Measurements from ENCODE around the gene NAA10. TPM values are rescaled to one million over a fixed set of nuclear protein-coding genes. Genes with fewer than 3 reads are reported as not detected.

Gene NAA10
- polyA plus RNA-seq, 4 donors: 50.5 to 80.7 (median 76.8) TPM

DNA sequence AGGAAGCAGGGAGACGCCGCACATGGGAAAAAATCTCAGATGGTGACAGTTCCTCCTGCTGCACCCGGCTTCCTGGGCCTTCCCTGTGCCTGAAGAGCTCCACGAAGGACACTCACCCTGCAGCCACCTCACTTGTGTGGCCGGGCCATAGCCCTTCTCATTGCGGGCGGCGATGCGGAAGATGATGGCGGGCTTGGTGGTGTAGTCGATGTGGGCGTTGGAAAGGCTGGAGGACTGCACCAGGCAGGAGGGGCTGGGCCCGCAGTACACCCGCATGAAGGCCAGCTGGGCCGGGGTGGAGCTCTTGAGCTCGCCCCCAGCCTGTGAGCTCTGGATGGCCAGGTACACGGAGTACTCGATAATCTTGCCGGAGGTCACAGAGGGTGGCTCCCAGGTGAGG, 15.3 kb upstream of the NAA10 start:
- no peak for DNase-seq (ENCODE audit: low read depth in 4 of 4, low spot score in 2 of 4)

DNA sequence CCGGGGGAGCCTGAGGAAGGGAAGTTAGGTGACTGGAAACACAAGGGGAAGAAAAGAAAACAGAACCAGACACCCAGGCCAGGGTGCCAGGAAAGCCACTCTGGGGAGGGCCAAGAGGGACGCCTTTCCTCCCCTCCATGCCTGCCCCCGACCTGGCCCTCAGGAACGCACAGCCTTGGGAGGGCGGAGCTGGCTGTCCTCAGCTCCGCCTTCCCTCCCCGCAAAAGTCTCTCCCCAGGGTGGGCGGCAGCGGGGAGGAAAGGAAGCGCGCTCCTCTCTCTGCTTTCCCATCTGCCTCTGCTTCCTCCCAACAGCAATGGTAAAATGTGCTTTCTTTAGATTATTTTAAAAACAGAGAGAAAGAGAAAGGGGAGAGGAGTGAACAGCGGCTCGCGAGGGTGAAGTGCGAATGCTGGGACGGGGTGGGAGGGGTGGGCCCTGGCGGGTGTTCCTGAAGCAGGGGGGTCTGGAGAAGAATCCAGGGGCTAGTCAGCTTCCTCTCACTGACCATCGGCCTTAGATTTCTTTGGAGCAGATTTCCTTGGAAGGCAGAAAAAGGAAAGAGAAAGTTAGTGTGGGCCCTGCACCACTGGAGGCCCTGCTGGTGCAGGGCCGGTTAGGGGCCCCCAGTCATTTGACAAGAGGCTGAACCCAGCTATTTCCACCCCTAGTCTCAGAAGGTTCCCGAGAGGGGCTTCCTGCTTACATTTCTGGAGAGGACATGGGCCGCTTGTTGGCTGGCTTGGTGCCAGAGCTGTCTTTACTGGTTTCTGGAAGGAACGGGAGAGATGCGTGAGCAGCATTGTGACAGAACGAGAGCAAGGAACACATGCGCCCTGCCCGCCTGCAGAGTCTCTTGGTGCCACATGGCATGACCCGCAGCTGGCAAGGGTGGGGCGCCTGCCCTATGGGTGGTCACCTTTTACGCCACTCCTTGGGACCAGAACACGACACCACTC, 14.3 kb upstream of the NAA10 start:
- DNase-seq (ENCODE audit: low read depth in 4 of 4, low spot score in 2 of 4): no peak

DNA sequence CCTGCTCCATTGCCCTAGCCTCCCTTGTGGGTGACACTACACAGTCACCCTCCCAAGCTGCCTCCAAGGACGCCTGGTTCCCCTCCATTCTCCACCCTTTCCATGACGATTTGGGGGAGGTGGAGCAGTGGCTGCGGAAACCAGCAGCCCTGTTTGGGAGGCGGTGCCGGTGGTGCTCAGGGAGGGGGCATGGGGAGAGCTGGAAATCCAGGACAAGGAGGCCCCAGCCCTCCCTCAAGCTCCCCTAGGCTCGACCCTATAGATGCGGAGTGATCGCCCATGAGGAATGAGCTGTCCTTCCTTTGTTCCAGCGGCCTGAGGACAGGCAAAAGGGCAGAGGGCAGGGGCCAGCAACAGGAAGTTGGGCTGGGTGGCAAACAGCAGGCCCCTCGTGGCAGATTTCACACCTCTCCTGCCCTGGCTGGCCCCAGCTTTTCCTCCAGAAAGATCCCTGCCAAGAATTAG, 13.2 kb upstream of the NAA10 start:
- DNase-seq (ENCODE audit: low read depth in 4 of 4, low spot score in 2 of 4): no peak

DNA sequence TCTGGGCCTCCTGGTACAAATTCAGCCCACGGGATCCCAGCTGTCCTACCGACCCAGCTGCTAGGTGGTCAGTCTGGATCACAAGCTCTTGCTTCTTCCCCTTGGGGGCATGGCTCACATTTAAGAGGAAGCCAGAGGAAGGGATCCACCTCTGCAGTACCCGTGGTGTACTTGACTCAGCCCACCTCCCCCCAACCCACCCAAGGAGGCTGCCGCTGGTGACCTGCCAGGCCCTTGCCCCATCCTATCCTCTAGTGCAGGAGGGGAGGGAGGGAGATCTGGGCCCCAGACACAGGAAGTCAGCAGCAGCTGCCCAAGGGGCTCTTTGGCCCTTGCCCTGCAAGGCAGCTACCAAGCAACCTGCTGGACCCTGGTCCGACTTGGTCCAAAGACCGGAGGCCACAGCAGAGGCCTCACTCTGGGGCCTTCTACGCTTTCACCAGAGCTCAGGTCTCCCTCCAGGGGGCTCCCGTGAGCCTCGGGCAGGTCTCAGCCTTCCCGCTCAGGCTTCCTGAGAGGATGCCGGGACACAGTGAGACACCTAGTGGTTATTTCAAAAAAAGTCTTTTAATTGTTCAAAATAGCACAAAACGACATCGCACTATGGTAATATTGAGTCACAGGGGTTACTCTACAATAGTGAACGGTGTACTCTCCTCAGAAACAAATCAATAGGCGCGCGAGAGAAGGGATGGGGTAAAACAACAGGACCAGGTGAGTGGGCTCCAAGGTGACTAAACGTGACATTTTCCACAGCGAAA, 12.4 kb upstream of the NAA10 start:
- DNase-seq (ENCODE audit: low read depth in 4 of 4, low spot score in 2 of 4): no peak

DNA sequence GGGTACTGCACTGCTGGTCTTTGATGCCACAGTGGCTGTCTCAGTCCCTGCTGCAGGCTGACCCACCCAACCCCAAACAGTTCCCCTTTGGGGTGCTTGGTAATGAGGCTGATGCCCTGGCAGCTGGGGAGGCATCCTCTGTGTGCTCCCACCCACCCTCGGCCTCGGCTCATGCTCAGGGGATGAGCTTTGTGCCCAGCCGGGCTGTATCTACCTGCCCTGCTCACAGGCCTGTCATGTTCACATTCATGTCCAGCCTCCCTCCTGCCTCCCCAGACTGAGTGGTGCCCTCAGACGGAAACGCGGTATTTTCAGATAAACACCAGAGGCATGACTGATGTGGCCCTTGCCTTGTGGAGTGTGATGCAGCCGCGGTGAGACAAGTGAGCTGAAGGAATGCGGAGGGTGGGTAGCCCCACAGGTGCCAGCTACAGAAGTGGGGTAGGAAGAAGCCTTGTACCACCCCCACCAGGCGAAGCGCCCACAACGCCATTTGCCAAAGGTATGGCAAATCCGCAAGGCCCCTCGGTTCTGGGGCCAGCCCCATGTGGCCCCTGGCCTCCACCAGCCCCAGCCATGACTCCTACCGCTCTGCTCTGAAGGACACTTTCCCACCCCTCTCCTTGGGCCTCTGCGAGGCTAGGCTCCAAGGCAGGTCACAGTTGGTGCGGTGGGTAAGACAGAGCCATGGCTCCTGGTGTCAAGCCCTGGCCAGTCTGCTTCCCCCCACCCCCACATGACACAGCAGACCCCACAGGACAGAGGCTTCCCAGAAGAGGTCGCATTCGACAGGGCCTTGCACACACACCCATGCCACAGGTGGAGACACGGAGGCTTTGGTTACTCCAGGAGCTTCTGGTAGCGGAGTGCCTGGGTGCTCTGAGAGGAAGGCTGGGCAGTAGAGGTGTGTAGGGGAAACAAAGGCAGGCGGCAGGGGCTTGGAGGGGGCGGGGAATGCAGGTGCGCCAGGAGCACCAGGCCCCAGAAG, 11.4 kb upstream of the NAA10 start:
- DNase-seq (ENCODE audit: low read depth in 4 of 4, low spot score in 2 of 4): no peak

DNA sequence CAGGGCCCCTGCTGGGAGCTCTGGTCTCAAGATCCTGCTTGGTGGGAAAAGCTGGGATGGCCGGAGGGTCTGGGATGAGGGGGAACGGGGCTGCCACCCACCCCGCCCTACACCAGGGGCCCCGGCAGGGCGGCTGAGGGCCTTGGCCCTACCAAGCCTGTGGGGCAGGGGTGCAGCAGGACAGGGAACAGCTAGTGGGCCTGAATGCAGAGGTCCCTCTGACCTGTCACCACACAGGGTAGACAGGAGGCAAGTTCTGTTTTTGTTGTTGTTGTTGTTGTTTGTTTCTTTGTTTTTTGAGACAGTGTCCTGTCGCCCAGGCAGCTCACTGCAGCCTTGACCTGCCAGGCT, 9.9 kb upstream of the NAA10 start:
- no peak for DNase-seq (ENCODE audit: low read depth in 4 of 4, low spot score in 2 of 4)

DNA sequence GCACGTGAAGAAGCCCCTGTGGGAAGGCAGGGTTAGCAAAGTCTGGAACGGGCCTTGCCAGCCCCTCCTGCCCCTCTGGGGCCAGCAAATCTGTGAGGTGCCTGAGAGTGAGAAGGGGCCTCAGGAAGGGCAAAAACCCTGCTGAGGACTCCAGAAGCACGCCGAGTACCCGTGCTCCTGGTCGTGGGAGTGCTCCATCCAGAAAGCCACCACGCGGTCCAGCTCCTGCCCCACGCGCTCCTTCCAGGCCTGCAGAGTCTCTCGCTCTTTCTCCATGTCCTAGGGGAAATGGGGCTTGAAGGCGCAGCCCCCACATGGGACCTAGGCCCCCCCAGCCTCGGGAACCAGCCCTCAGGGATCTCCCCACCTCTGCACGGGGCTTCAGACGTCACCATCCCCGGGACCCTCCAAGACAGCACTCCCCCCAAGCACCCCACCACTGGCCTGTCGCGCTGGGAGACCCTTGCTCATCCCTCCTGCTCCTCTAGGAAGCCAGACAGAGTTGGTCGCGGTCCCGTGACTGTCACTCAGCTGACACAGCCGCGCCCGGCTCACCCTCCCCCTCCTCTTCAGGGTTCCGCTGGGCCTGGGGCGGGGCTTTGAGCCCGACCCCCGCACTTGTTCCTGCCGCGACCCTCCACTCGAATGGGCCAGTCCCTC, 9.4 kb upstream of the NAA10 start, which contains the start of gene RENBP:
RENBP (minus strand) TSS at position 504 of the 660 bp plus-strand sequence; CDS start at position 471, 33 bp downstream.
- no peak for DNase-seq (ENCODE audit: low read depth in 4 of 4, low spot score in 2 of 4)

DNA sequence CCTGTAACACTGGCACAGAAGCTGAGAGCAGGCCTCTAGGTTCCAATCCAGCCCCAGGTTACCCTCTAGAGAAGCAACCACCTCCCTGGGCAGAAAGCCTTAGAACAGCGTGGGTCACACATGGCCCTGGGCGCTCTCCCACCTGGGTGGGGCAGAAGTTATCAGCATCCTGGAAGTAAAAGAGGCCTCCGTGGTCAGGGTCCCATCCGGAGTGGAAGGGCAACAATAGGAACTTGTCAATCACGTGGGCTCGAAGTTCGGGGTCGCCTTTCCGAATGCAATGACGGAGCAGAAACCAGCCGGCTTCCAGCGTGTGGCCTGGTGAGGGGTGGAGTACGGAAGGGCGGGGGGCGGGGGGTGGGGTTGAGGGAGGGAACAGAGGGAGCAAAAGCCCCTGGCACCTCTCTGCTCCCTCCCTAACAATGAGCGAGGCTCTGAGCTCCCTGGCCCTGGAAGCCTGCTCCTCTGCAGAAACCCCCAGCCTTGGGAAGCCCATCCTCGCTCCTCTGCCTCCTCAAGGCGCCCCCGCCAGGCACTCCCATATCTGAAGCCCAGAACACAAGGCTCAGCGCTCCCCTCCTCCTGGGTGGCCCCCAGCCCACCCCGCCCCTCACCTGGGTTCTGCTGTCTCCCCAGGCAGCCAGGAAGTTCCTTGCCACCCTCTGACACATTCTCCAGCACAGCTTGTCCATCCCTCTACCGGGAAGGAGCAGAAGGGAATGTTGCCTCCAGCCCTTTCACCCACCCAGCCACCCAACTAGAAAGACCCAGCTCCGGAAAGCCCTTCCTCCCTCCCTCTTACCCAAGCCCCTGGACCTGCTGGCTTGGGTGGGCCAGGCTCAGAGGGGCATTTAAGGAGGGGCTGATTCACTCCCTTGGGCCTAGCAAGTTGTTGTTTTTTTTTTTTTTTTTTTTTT, 6.8 kb upstream of the NAA10 start:
- DNase-seq (ENCODE audit: low read depth in 4 of 4, low spot score in 2 of 4): no peak

DNA sequence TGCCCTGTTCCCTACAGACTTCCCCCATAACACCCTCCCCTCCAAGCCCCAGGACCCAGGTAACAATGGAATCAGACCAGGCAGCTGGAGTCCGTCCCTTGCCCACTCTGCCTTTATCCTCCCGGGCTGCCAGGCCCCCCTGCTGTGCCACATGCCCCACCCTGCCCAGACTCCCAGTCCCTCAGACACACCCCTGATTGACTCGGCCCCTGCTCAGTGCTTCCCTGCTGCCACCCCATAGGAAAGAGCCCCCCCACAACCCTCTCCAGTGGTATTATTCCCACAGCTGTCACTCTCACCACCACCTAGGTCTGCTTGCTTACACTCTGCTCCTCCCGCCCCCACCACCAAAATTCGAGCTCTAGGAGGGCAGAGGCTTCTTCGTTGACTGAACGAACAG, 4.7 kb upstream of the NAA10 start:
- no peak for DNase-seq (ENCODE audit: low read depth in 4 of 4, low spot score in 2 of 4)

DNA sequence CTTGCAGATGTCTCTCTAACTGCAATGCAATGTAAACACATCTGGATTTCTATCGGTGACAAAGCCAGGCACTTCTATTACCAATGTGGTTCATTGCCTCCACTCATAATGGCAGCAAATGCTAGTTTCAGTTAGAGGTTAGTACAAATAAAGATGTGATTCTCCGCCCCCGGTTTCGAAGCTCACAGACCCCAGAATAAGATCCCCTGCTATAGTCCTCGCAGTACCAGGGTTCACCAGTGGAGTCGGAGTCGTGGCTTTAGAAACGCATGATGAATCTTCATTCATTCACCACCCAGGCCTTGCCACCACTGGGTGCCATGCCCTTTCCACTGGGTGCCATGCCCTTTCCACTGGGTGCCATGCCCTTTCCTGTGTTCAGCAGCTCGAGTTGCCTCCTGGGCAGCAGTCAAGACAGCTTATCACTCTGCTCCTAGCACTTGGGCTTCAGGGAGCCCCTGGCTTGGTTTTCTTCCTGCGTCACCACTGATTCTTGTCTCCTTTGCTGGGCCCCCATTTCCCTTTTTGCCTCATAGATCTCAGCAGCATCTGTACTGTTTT, 3.5 kb upstream of the NAA10 start:
- DNase-seq (ENCODE audit: low read depth in 4 of 4, low spot score in 2 of 4): no peak

DNA sequence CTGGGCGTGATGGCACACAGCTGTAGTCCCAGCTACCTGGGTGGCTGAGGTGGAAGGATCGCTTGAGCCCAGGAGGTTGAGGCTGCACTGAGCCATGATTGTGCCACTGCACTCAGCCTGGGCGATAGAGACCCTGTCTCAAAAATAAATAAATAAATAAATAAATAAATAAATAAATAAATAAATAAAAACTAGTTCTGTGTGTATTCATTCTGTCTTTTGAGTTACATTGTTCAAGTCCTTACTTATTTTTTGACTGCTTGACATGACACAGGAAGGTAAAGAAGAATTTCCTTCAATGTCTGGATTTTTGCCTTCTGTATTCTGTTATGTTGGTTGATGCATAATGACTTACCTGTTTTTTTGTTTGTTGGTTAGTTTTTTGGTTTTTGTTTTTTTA, 2.2 kb upstream of the NAA10 start:
- no peak for DNase-seq (ENCODE audit: low read depth in 4 of 4, low spot score in 2 of 4)

DNA sequence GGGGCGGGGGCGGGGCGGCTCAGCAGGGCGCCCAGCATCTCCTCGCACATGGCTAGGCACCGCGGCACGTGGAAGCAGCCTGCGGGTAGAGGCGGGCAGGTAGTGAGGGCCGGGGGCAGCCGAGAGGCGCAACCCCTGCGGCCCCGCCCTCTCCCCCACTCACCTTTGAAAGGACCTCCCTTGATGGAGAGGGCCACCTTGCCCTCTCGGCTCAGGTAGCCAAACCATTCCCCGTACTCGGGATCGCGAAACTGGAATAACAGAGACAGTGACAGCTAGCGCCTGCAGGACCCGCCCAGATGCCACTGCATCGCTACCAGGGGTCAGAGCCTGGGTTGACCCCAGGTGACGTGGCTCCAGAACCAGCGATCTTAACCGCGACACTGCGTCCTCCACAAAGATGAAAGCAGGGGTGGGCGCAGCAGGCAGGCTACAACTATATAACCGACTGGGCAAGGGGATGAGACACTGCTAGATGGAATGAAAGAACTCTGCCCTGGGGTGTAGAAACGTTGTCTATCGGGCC, 552 bp upstream of the NAA10 start:
- no peak for DNase-seq (ENCODE audit: low read depth in 4 of 4, low spot score in 2 of 4)

DNA sequence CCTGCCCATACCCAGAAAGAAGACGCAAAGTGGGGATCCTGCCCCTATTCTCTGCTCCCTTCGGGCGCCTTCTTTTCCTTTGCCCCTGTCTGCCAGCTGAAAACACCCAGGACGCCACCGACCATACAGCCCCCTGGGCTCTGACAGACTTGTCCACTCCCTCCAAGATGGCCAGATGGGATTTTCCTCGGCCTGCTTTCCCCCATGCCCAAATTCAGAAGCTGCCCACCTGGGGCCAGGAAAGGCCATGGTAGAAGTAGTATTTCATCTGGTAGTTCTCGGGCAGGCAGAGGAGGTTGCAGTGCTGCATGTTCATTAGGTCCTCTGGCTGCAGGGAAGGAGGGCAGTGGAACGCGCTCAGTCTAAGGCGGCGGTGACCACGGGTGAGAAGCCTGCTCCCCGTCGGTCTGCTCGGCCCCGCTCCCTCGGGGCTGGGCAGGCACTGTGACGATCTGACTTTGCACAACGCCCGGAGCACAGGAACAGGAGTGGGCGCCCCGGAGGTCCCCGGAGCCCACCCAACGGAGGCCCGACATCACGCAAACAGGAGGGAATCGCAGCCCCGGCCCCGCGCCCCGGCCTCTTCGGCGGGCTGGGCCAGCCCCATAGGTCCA, 582 bp downstream of the NAA10 start:
- DNase-seq (ENCODE audit: low read depth in 4 of 4, low spot score in 2 of 4): no peak

DNA sequence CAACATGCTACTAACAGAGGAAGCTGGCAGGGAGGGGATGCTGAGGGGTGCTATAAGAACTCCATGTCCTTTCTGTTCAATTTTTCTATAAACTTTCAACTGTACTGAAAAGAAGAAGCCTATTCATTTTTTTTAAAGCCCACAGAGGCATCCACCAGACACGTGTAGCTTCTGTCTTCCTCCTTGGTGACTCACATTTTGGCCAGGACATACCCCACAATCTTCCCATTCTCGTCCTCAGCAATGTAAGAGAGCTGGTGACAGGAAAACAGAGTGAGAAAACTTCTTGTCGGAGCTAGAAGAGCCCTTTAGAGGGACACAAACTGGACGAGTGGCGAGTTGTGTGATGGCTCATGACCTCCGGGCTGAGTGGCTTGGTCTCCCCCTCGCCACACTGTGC, 1.1 kb downstream of the NAA10 start:
- no peak for DNase-seq (ENCODE audit: low read depth in 4 of 4, low spot score in 2 of 4)

DNA sequence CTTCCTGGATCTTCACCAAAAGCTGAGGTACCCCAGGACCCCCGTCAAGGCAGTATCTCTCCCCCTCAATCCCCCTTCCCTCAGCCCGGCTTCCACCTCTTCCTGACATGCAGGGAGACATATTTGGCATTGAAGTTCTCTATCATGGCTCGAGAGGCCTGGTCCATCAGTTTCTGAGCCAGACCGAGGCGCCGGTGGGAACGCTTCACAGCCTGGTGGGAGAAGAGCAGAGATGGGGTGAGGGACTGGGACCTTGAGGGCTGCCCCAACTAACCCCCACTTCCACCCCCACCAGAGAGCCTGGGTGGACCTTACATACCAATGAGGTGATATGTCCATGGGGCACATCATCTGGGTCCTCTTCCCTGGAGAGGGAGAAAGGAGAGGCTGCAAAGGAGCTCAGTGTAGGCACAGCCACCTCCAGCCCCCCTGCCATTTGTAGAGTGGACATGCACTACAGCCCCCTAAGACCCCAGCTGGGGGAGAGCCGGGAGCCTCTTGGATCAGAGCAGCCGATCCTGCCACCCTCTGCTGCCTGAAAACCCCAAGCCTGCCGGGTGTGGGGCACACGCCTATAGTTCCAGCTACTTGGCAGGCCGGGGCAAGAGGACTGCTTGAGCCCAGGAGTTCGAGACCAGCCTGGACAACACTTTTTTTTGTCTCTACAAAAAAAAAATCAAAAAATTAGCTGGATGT, 2.5 kb downstream of the NAA10 start:
- no peak for DNase-seq (ENCODE audit: low read depth in 4 of 4, low spot score in 2 of 4)

DNA sequence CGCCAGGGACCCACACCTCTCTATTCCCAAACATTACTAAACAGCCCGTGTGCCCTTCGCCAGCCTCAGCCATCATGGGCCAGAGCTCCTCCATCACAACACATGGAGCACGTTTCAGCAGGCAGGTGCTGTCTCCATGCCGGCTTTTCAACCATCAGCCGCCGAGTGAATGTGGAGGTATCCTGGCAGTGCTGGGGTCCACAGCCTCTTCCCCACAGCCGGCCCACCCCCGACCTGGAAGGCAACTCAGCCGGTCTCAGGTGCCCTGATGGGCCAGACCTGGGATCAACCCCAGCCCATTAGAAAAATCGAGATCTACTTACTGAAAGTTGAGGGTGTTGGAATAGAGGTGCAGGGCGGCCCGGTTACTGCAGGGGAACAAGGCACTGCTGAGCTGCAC, 3.1 kb downstream of the NAA10 start:
- no peak for DNase-seq (ENCODE audit: low read depth in 4 of 4, low spot score in 2 of 4)

DNA sequence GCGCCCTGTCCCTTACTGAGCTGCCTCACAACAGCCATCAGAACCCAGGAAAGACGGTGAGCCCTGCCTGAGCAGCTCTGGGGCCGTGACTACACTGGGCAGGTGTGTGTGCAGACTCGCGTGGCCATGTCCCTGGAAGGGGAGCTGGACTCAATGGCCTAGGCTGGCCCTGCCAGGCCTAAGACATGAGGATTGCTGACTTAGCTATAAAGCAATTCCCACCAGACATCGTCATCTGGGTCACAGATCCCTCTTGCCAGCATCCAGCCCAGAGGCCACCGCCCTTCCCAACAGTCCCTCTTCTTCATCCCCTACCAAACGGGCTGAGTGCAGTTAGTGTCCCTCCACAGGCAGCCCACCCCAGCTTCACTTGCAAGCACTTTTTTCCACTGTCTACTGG, 3.7 kb downstream of the NAA10 start:
- DNase-seq (ENCODE audit: low read depth in 4 of 4, low spot score in 2 of 4): no peak
